Liver (tissue), 9 donors: ENCODE measurements around the gene B3GNT4. TPM values are rescaled to one million over a fixed set of nuclear protein-coding genes. Genes with fewer than 3 reads are reported as not detected.

ENCODE experiments used
- DNase-seq: peaks from one replicate; pipeline ENCODE4 v3.0.0-alpha.2; 2017; ENCODE audit warnings: low spot score
- H3K27ac ChIP-seq, 2 donors: one replicate each; pipeline ENCODE4 v1.7.0; 2013; ENCODE audit warnings: inconsistent platforms in 2 of 2, low read length in 2 of 2, control low read depth in 1 of 2, low read depth in 1 of 2, mild to moderate bottlenecking in 1 of 2
- H3K27me3 ChIP-seq, 4 donors: one replicate each; pipeline versions ENCODE4 v1.6.1 to v1.7.0; 2013; ENCODE audit warnings: low read length in 3 of 4, inconsistent platforms in 1 of 4, mild to moderate bottlenecking in 1 of 4, moderate library complexity in 1 of 4; ENCODE audit not compliant: control insufficient read depth in 4 of 4, insufficient read depth in 4 of 4
- H3K36me3 ChIP-seq, 4 donors: one replicate each; pipeline versions ENCODE4 v1.6.1 to v1.7.0; 2013; ENCODE audit warnings: low read length in 3 of 4, mild to moderate bottlenecking in 3 of 4, low read depth in 1 of 4, moderate library complexity in 1 of 4; ENCODE audit not compliant: control insufficient read depth in 4 of 4, insufficient read depth in 3 of 4
- H3K4me1 ChIP-seq, 4 donors: one replicate each; pipeline versions ENCODE4 v1.6.1 to v1.7.0; 2013; ENCODE audit warnings: low read length in 3 of 4, mild to moderate bottlenecking in 3 of 4, moderate library complexity in 1 of 4; ENCODE audit not compliant: control insufficient read depth in 4 of 4, insufficient read depth in 4 of 4
- H3K4me3 ChIP-seq, 3 donors: one replicate each; pipeline versions ENCODE4 v1.6.1 to v1.7.0; 2013; ENCODE audit warnings: low read length in 3 of 3, control low read depth in 1 of 3, low read depth in 1 of 3, mild to moderate bottlenecking in 1 of 3
- H3K9ac ChIP-seq, 2 donors: one replicate each; pipeline ENCODE4 v1.7.0; 2013; ENCODE audit warnings: low read length in 2 of 2, mild to moderate bottlenecking in 2 of 2, moderate library complexity in 2 of 2, control low read depth in 1 of 2, low read depth in 1 of 2
- H3K9me3 ChIP-seq, 4 donors: one replicate each; pipeline versions ENCODE4 v1.6.1 to v1.7.0; 2013; ENCODE audit warnings: low read length in 3 of 4; ENCODE audit not compliant: control insufficient read depth in 4 of 4
- CTCF ChIP-seq: fragments of 150-350 bp; IDR thresholded peaks from 2 replicates; pipeline ENCODE4 v1.5.1; 2017; ENCODE audit warnings: improper control_type of control experiment, low read depth, low read length; ENCODE audit not compliant: missing input control
- FOXA2 ChIP-seq: IDR thresholded peaks from 2 replicates; pipeline ENCODE4 v1.6.1; 2016; ENCODE audit warnings: antibody characterized with exemption
- GABPA ChIP-seq, 2 donors: IDR thresholded peaks in 1 of 2; conservative IDR thresholded peaks in 1 of 2; 2 replicates each; pipeline ENCODE4 v1.6.1; 2016; ENCODE audit warnings: antibody characterized with exemption in 2 of 2, mild to moderate bottlenecking in 1 of 2, moderate library complexity in 1 of 2
- HNF4A ChIP-seq, 2 donors: conservative IDR thresholded peaks; 2 replicates each; pipeline ENCODE4 v1.6.1; 2016; ENCODE audit warnings: antibody characterized with exemption in 2 of 2, mild to moderate bottlenecking in 2 of 2
- HNF4G ChIP-seq: IDR thresholded peaks from 2 replicates; pipeline ENCODE4 v1.6.1; 2016; ENCODE audit warnings: antibody characterized with exemption
- MAX ChIP-seq: IDR thresholded peaks from 2 replicates; pipeline ENCODE4 v1.6.1; 2016; ENCODE audit warnings: antibody characterized with exemption
- NR2F2 ChIP-seq: IDR thresholded peaks from 2 replicates; pipeline ENCODE4 v1.6.1; 2016; ENCODE audit warnings: antibody characterized with exemption
- RAD21 ChIP-seq, 2 donors: IDR thresholded peaks; 2 replicates each; pipeline ENCODE4 v1.6.1; 2016; ENCODE audit warnings: antibody characterized with exemption in 2 of 2, mild to moderate bottlenecking in 2 of 2
- RXRA ChIP-seq, 2 donors: IDR thresholded peaks; 2 replicates each; pipeline ENCODE4 v1.6.1; 2017 to 2018; ENCODE audit warnings: antibody characterized with exemption in 2 of 2, mild to moderate bottlenecking in 1 of 2
- TAF1 ChIP-seq: conservative IDR thresholded peaks from 2 replicates; pipeline ENCODE4 v1.6.1; 2016; ENCODE audit warnings: antibody characterized with exemption, mild to moderate bottlenecking
- YY1 ChIP-seq: IDR thresholded peaks from 2 replicates; pipeline ENCODE4 v1.6.1; 2016; ENCODE audit warnings: antibody characterized with exemption, mild to moderate bottlenecking
- ZBTB33 ChIP-seq: IDR thresholded peaks from 2 replicates; pipeline ENCODE4 v1.6.1; 2016; ENCODE audit warnings: antibody characterized with exemption
- WGBS: extraction: QIAGEN DNeasy Blood & Tissue Kit; methylation state at CpG from one replicate; pipeline ENCODE4 v1.1.7; 2013; 5-methylcytosine and 5-hydroxymethylcytosine counted together
- polyA plus RNA-seq, 2 donors: library from polyadenylated mRNA; stranded (reverse) in 1 of 2; unstranded in 1 of 2; fragments of 200-250 nt in 1 of 2; fragments of >200 nt in 1 of 2; fragmentation: Nextera tagmentation in 1 of 2; extraction: Ambion mirVana in 1 of 2; gene quantifications; one replicate each; pipeline versions ENCODE4 v1.2.1 to v1.2.3, GENCODE V29; 2013 to 2015
- total RNA-seq, 2 donors: library from RNA; depleted of rRNA; stranded (reverse); fragments of >200 nt; gene quantifications; one replicate each; pipeline ENCODE4 v1.2.3, GENCODE V29; 2014
- TF ChIP-seq, protein P1 (sequence below): IDR thresholded peaks from 2 replicates; pipeline ENCODE4 v1.6.1; 2016; ENCODE audit warnings: antibody characterized with exemption
- TF ChIP-seq, protein P2 (sequence below): IDR thresholded peaks from 2 replicates; pipeline ENCODE4 v1.6.1; 2016; ENCODE audit warnings: antibody characterized with exemption, mild to moderate bottlenecking
- donor health status: healthy.
- donor health status: healthy.
- donor health status: healthy.
- donor health status: healthy.
- donor health status: healthy.

The B3GNT4 gene
- total and polyA plus RNA-seq, 4 donors, result 0.14 to 0.43 TPM; not detected in 2

DNA sequence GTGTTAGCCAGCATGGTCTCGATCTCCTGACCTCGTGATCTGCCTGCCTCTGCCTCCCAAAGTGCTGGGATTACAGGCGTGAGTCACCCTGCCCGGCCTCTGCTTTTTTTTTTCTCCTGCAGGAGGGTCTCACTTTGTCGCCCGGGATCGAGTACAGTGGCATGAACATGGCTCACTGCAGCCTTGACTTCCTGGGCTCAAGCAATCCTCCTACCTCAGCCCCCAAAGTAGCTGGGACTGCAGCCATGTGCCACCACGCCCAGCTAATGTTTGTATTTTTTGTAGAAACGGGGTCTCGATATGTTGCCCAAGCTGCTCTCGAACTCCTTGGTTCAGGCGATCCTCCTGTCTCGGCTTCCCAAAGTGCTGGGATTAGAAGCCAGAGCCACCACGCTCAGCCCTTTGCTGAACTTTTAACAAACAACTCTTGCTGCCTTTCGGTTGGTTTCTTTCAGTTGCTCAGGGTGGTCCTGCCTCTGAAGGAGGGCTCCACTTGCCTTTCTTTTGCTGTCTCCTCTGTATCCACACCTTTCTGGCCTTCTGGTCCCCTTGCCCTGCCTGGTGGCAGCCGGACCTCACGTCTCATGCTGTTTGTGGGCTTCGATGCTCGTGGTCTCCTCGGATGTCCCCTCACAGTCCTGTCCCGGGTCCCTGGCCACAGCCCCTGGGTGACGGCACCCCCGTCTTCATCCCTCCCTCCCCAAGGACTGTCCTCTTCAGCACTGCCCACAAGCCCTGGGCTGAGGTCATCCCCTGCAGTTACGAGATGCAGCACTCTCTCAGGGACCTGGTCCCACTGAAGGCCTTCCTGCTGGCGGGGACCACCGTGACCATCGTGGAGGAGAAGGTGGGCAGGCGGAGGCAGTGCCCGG is 3.8 kb upstream of the B3GNT4 start:
- peaks cover 0 to 7% (median 2%) of the 10 kb centered on the region in 4 donors for H3K27me3 ChIP-seq
- WGBS, result 89% methylated on average over 29 of the region's 29 CpGs
- no peak overlapping the region for H3K4me3 ChIP-seq
- TF ChIP-seq RAD21 (IDR thresholded peaks at IDR 0.05), result no peak
- no peak for TF ChIP-seq YY1
- no peak for TF ChIP-seq FOXA2
- TF ChIP-seq RXRA (IDR thresholded peaks at IDR 0.05), result no peak
- TF ChIP-seq, protein P1, sequence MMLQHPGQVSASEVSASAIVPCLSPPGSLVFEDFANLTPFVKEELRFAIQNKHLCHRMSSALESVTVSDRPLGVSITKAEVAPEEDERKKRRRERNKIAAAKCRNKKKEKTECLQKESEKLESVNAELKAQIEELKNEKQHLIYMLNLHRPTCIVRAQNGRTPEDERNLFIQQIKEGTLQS, result no peak
- no peak for TF ChIP-seq TAF1
- TF ChIP-seq CTCF, result no peak
- no peak for TF ChIP-seq HNF4G
- TF ChIP-seq, protein P2, sequence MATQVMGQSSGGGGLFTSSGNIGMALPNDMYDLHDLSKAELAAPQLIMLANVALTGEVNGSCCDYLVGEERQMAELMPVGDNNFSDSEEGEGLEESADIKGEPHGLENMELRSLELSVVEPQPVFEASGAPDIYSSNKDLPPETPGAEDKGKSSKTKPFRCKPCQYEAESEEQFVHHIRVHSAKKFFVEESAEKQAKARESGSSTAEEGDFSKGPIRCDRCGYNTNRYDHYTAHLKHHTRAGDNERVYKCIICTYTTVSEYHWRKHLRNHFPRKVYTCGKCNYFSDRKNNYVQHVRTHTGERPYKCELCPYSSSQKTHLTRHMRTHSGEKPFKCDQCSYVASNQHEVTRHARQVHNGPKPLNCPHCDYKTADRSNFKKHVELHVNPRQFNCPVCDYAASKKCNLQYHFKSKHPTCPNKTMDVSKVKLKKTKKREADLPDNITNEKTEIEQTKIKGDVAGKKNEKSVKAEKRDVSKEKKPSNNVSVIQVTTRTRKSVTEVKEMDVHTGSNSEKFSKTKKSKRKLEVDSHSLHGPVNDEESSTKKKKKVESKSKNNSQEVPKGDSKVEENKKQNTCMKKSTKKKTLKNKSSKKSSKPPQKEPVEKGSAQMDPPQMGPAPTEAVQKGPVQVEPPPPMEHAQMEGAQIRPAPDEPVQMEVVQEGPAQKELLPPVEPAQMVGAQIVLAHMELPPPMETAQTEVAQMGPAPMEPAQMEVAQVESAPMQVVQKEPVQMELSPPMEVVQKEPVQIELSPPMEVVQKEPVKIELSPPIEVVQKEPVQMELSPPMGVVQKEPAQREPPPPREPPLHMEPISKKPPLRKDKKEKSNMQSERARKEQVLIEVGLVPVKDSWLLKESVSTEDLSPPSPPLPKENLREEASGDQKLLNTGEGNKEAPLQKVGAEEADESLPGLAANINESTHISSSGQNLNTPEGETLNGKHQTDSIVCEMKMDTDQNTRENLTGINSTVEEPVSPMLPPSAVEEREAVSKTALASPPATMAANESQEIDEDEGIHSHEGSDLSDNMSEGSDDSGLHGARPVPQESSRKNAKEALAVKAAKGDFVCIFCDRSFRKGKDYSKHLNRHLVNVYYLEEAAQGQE, result no peak
- no peak for TF ChIP-seq MAX
- TF ChIP-seq ZBTB33, result no peak
- TF ChIP-seq HNF4A (conservative IDR thresholded peaks at IDR 0.05), result no peak
- TF ChIP-seq GABPA (IDR thresholded peaks at IDR 0.05 in 1 of 2, conservative IDR thresholded peaks at IDR 0.05 in 1 of 2), result no peak
- no peak for TF ChIP-seq NR2F2
- H3K9ac ChIP-seq, result no peak overlapping the region
- no peaks in the 10 kb centered on the region for H3K9me3 ChIP-seq
- H3K27ac ChIP-seq, result no peak overlapping the region
- no peaks in the 10 kb centered on the region for H3K36me3 ChIP-seq
- H3K4me1 ChIP-seq, result peaks cover 9 to 15% (median 11%) of the 10 kb centered on the region in 4 donors
- no peak for DNase-seq
